Endothelial cell of umbilical vein (primary cell): Measurements from ENCODE around the gene C1QTNF5. TPM values are rescaled to one million over a fixed set of nuclear protein-coding genes. Genes with fewer than 3 reads are reported as not detected.

ENCODE experiments used
- BruUV-seq: library from RNA; stranded (reverse); fragments of 400-500 nt; replicated peaks from 2 replicates; lab custom pipeline; 2021; lab: Mats Ljungman, UMichigan
- CTCF ChIA-PET: fragments of 300-600, 350-600 bp; sonication (Branson Sonifier 250); formaldehyde crosslinking; loops from one replicate; lab custom pipeline; 2021; ENCODE audit warnings: antibody characterized with exemption, inconsistent platforms; lab: Charles Lee
- POLR2A ChIA-PET: fragments of 300-600, 350-600 bp; sonication (Branson Sonifier 250); formaldehyde crosslinking; loops from one replicate; lab custom pipeline; 2021; ENCODE audit warnings: antibody characterized with exemption, inconsistent platforms; lab: Charles Lee
- DNase-seq: peaks from one replicate; pipeline ENCODE4 v3.0.0-alpha.2; 2011; ENCODE audit warnings: low read depth, low spot score
- FAIRE-seq: peaks from 2 replicates; lab custom pipeline; 2011; peaks lifted over from hg19 to GRCh38; lab: Jason Lieb, UNC
- H2AFZ ChIP-seq: 2 replicates; pipeline ENCODE4 v1.6.0; 2012; ENCODE audit warnings: low read depth, low read length, control low read depth, inconsistent platforms
- H3K27ac ChIP-seq: 2 replicates; pipeline ENCODE4 v1.5.1; 2011; ENCODE audit warnings: low read depth, mild to moderate bottlenecking, control low read depth, low read length, moderate library complexity; ENCODE audit not compliant: insufficient read depth
- H3K27me3 ChIP-seq, 2 experiments: 2 replicates each; pipeline versions ENCODE4 v1.6.0 to v1.6.1; 2011; ENCODE audit warnings: low read length in 2 of 2, mixed read lengths in 1 of 2; ENCODE audit not compliant: control insufficient read depth in 2 of 2, insufficient read depth in 2 of 2
- H3K36me3 ChIP-seq, 2 experiments: 2 replicates in 1 of 2; 3 replicates in 1 of 2; pipeline ENCODE4 v1.5.1; 2011; ENCODE audit warnings: low read length in 2 of 2, mild to moderate bottlenecking in 1 of 2, moderate library complexity in 1 of 2; ENCODE audit not compliant: control insufficient read depth in 2 of 2, insufficient read depth in 2 of 2; ENCODE audit errors: extremely low read depth in 1 of 2
- H3K4me1 ChIP-seq: 3 replicates; pipeline ENCODE4 v1.5.1; 2011; ENCODE audit warnings: mild to moderate bottlenecking, low read length; ENCODE audit not compliant: control insufficient read depth, insufficient read depth; ENCODE audit errors: extremely low read depth
- H3K4me2 ChIP-seq: 2 replicates; pipeline ENCODE4 v1.6.1; 2011; ENCODE audit warnings: low read length, control low read depth, mixed read lengths; ENCODE audit not compliant: insufficient read depth
- H3K4me3 ChIP-seq, 3 experiments: fragments of 200-600 bp in 1 of 3; sonication (generic), shearing (Covaris generic) in 1 of 3; replicated peaks in 1 of 3; 2 replicates each; pipeline ENCODE4 v1.5.1; 2011 to 2016; ENCODE audit warnings: control low read depth in 3 of 3, low read length in 3 of 3, mild to moderate bottlenecking in 2 of 3, inconsistent platforms in 1 of 3, low read depth in 1 of 3, moderate library complexity in 1 of 3; ENCODE audit not compliant: insufficient read depth in 1 of 3
- H3K79me2 ChIP-seq: 2 replicates; pipeline ENCODE4 v1.6.0; 2012; ENCODE audit warnings: low read length, inconsistent platforms; ENCODE audit not compliant: control insufficient read depth, insufficient read depth
- H3K9ac ChIP-seq: replicated peaks from 2 replicates; pipeline ENCODE3; 2011; ENCODE audit warnings: low read length, control low read depth; ENCODE audit not compliant: insufficient read depth; ENCODE audit errors: extremely low read depth
- H3K9me1 ChIP-seq: replicated peaks from 3 replicates; pipeline ENCODE4 v1.6.0; 2011; ENCODE audit warnings: mild to moderate bottlenecking, low read length; ENCODE audit not compliant: control insufficient read depth, insufficient read depth; ENCODE audit errors: extremely low read depth
- H3K9me3 ChIP-seq: replicated peaks from 2 replicates; pipeline ENCODE4 v1.5.1; 2012; ENCODE audit warnings: low read length, inconsistent platforms; ENCODE audit not compliant: control insufficient read depth, insufficient read depth
- H4K20me1 ChIP-seq: replicated peaks from 2 replicates; pipeline ENCODE3; 2011; ENCODE audit warnings: mild to moderate bottlenecking, low read length; ENCODE audit not compliant: control insufficient read depth, insufficient read depth; ENCODE audit errors: extremely low read depth
- MYC ChIP-seq: IDR thresholded peaks from one replicate; pipeline ENCODE4 v1.6.1; 2011; ENCODE audit warnings: mild to moderate bottlenecking, low read depth, low read length
- POLR2A ChIP-seq: IDR thresholded peaks from 2 replicates; pipeline ENCODE4 v1.6.1; 2012; ENCODE audit warnings: low read depth, mild to moderate bottlenecking, control low read depth, low read length
- POLR2AphosphoS5 ChIP-seq: IDR thresholded peaks from 2 replicates; pipeline ENCODE4 v1.6.1; 2012; ENCODE audit warnings: low read depth, mild to moderate bottlenecking, control low read depth, low read length, moderate library complexity; ENCODE audit not compliant: insufficient read depth
- dilution Hi-C: fragments of 300-500 bp; cut with MboI; formaldehyde crosslinking; loops from one replicate; pipeline ENCODE4 v1.15.0; 2019; ENCODE audit warnings: low sequenced_read_pairs; ENCODE audit not compliant: extremely low pct_ligation_motif_present
- intact Hi-C: fragments of 100-400 bp; cut with micrococcal nuclease; formaldehyde crosslinking; loops from one replicate; pipeline ENCODE4 v1.10.0; 2022
- polyA plus RNA-seq, 4 experiments: library from polyadenylated mRNA; depleted of rRNA in 3 of 4; stranded (reverse) in 3 of 4; unstranded in 1 of 4; fragments of >200 nt; gene quantifications; 2 replicates each; pipeline versions ENCODE4 v1.2.1 to v1.2.3, GENCODE V29; 2011 to 2012; ENCODE audit warnings: missing spikeins in 1 of 4
- total RNA-seq: library from RNA; stranded (reverse); gene quantifications from 2 replicates; pipeline ENCODE4 v1.2.3, GENCODE V29; 2021
- TF ChIP-seq, protein P1 (sequence below): IDR thresholded peaks from 2 replicates; pipeline ENCODE4 v1.6.1; 2011; ENCODE audit not compliant: insufficient read depth, insufficient read length
- TF ChIP-seq, protein P2 (sequence below), 2 donors: IDR thresholded peaks; 1 replicate in 1 of 2; 2 replicates in 1 of 2; pipeline ENCODE4 v1.5.1; 2011; ENCODE audit warnings: low read length in 2 of 2, mild to moderate bottlenecking in 2 of 2, moderate library complexity in 2 of 2, control low read depth in 1 of 2, inconsistent platforms in 1 of 2, low read depth in 1 of 2; ENCODE audit not compliant: insufficient read depth in 1 of 2; ENCODE audit errors: extremely low read depth in 1 of 2

The C1QTNF5 gene
- total and polyA plus RNA-seq, 2 donors (not counting 3 experiments of a cell fraction or from before 2014, with no cell fraction given) = 126 to 201 TPM

DNA sequence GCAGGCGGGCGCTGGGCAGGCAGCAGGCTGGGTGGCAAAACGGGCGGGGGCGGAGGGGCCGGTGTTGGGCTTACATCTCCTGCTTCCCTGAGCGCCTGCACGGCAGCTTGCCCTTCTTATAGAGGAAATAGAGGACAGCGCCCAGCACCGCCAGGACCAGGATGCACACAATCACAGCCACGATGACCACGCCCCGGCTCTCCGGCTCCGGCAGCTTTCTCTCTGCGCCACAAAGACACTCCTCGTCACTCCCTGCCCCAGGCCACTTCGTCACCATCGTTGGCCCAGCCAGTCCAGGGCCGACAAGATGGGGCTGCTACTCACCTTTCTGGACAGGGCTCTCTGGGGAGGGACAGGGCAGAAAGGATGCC is 30.0 kb downstream of the C1QTNF5 start:
- CTCF ChIA-PET = interaction anchor here (1.7 to 9.7 kb wide), 3 partner anchors 8 to 28 kb away, joined by 5 to 136 read pairs (median 68); partner anchors contain the start of genes C1QTNF5 and MCAM
- POLR2A ChIA-PET = interaction anchor here (5.5 kb wide), 1 partner anchor 8 kb away, joined by 17 read pairs; no protein-coding TSS in a partner anchor
- BruUV-seq = no TSS peak
- Histone ChIP-seq H3K27ac (no peak overlapping the region), H3K79me2 (peaks cover 46% of the 10 kb centered on the region), H3K9me3 (no peaks in the 10 kb centered on the region), H3K4me2 (no peak overlapping the region), H3K9ac (no peak overlapping the region), H3K4me1 (peaks cover 14% of the 10 kb centered on the region), H2AFZ (no peak overlapping the region), H3K4me3 (no peak overlapping the region), H4K20me1 (no peaks in the 10 kb centered on the region), H3K36me3 (peaks cover 24 to 59% of the 10 kb centered on the region in 2 experiments), H3K27me3 (no peaks in the 10 kb centered on the region), H3K9me1 (no peaks in the 10 kb centered on the region)
- DNase-seq (no peak), FAIRE-seq (no peak)
- TF ChIP-seq POLR2A = peak; percentile 13
- TF ChIP-seq, protein P1, sequence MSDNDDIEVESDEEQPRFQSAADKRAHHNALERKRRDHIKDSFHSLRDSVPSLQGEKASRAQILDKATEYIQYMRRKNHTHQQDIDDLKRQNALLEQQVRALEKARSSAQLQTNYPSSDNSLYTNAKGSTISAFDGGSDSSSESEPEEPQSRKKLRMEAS = no peak
- dilution Hi-C loops = no loop called here
- intact Hi-C loops = no loop called here

DNA sequence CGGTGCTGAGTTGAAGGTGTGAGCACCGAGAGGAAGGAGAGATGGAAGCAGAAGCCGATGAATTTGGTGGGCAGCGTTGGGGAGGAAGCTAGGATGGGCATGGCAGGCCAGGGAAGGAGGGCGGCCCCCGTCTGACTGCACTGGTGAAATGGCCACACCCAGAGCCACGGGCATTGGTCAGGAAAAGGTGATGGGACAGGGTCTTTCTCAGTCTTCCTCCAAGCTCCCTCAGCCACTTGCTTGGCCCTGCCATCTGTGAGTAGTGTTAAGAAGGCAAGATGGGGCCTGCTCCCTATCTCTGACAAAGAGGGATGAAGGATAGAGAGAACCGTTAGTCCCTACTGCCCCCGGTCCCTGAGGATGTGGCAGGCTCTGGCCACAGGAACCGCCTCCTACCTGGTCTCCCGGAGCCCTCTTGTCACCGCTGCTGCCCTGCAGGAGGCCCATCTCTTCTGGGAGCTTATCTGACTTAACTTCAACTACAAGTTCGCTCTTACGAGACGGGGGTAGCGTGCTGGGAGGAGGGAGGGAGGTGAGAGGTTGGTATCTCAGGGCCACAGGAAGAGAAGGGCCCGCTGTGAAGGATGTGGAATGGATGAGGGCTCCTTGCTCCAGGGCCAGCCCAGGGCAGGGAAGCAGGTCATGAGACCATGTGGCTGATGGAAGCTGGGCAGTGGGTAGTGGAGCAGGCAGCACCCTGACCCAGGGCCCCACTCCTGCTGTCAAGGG is 30.6 kb downstream of the C1QTNF5 start:
- Histone ChIP-seq H3K9me1 (no peaks in the 10 kb centered on the region), H3K4me3 (no peak overlapping the region), H3K9me3 (no peaks in the 10 kb centered on the region), H3K27me3 (no peaks in the 10 kb centered on the region), H2AFZ (no peak overlapping the region), H3K4me2 (no peak overlapping the region), H3K9ac (no peak overlapping the region), H3K36me3 (peaks cover 24 to 59% of the 10 kb centered on the region in 2 experiments), H4K20me1 (no peaks in the 10 kb centered on the region), H3K79me2 (peaks cover 40% of the 10 kb centered on the region), H3K27ac (no peak overlapping the region), H3K4me1 (peaks cover 14% of the 10 kb centered on the region)
- POLR2A ChIA-PET = interaction anchor here (0.6 to 5.5 kb wide), 3 partner anchors 9 to 166 kb away, joined by 3 to 17 read pairs (median 5); no protein-coding TSS in a partner anchor
- FAIRE-seq (no peak), DNase-seq (no peak)
- dilution Hi-C loops (no loop called here), intact Hi-C loops (no loop called here)
- CTCF ChIA-PET = interaction anchor here (1.4 to 9.7 kb wide), 4 partner anchors 9 to 29 kb away, joined by 3 to 136 read pairs (median 36); partner anchors contain the start of genes C1QTNF5 and MCAM
- TF ChIP-seq, protein P2, sequence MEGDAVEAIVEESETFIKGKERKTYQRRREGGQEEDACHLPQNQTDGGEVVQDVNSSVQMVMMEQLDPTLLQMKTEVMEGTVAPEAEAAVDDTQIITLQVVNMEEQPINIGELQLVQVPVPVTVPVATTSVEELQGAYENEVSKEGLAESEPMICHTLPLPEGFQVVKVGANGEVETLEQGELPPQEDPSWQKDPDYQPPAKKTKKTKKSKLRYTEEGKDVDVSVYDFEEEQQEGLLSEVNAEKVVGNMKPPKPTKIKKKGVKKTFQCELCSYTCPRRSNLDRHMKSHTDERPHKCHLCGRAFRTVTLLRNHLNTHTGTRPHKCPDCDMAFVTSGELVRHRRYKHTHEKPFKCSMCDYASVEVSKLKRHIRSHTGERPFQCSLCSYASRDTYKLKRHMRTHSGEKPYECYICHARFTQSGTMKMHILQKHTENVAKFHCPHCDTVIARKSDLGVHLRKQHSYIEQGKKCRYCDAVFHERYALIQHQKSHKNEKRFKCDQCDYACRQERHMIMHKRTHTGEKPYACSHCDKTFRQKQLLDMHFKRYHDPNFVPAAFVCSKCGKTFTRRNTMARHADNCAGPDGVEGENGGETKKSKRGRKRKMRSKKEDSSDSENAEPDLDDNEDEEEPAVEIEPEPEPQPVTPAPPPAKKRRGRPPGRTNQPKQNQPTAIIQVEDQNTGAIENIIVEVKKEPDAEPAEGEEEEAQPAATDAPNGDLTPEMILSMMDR (IDR thresholded peaks at IDR 0.05; ENCODE audit: extremely low read depth in 1 of 2, insufficient read depth in 1 of 2, low read depth in 1 of 2, low read length in 2 of 2) = no peak
- no peak for TF ChIP-seq MYC
- TF ChIP-seq POLR2A = peak; percentile 34
- TF ChIP-seq POLR2AphosphoS5 = no peak
- BruUV-seq = no TSS peak
